HG02938 (cell line): Measurements from ENCODE around the gene TNK1.

Experiments
- ATAC-seq: cut with Tn5 transposase; IDR thresholded peaks from one replicate; pipeline ENCODE4 v1.9.1; 2021; ENCODE audit warnings: mild to moderate bottlenecking, moderate library complexity; ENCODE audit not compliant: unreplicated experiment

TNK1 gene

GRCh38 chr17:7408863-7409262 is 28.0 kb downstream of the TNK1 start:
- ATAC-seq = no peak

GRCh38 chr17:7409716-7410115 is 28.8 kb downstream of the TNK1 start:
- ATAC-seq = no peak

GRCh38 chr17:7410634-7411426 is 29.9 kb downstream of the TNK1 start:
- no peak for ATAC-seq

GRCh38 chr17:7411427-7411750 is 30.5 kb downstream of the TNK1 start:
- ATAC-seq = no peak

- no peak for ATAC-seq
Observed at GRCh38 chr17:7413346-7413985, 32.6 kb downstream of the TNK1 start.

- ATAC-seq = no peak
Observed at GRCh38 chr17:7414837-7415236, 33.9 kb downstream of the TNK1 start.

GRCh38 chr17:7415784-7416183 is 34.9 kb downstream of the TNK1 start:
- ATAC-seq = no peak

- ATAC-seq = no peak
Observed at GRCh38 chr17:7416323-7416722, 35.4 kb downstream of the TNK1 start.

GRCh38 chr17:7417056-7417655 is 36.3 kb downstream of the TNK1 start:
- no peak for ATAC-seq

GRCh38 chr17:7418472-7419152 is 37.7 kb downstream of the TNK1 start:
- ATAC-seq = no peak

- ATAC-seq = no peak
Observed at GRCh38 chr17:7419819-7420610, 39.1 kb downstream of the TNK1 start, which contains the start of gene SPEM1. SPEM1 (plus strand) TSS chr17:7420324; CDS start chr17:7420385, 61 bp downstream.

GRCh38 chr17:7421186-7421585 is 40.3 kb downstream of the TNK1 start:
- no peak for ATAC-seq

GRCh38 chr17:7423679-7424078 is 42.8 kb downstream of the TNK1 start:
- ATAC-seq = no peak

- ATAC-seq = no peak
Observed at GRCh38 chr17:7425316-7425715, 44.4 kb downstream of the TNK1 start, which contains the start of gene SPEM2. SPEM2 (plus strand) TSS chr17:7425616; CDS start chr17:7425689, 73 bp downstream.

- ATAC-seq = no peak
Observed at GRCh38 chr17:7425756-7426155, 44.9 kb downstream of the TNK1 start.

- ATAC-seq = no peak
Observed at GRCh38 chr17:7426203-7426863, 45.4 kb downstream of the TNK1 start.

GRCh38 chr17:7426896-7427489 is 46.1 kb downstream of the TNK1 start:
- no peak for ATAC-seq

- ATAC-seq = no peak
Observed at GRCh38 chr17:7427549-7427948, 46.7 kb downstream of the TNK1 start.

- no peak for ATAC-seq
Observed at GRCh38 chr17:7428557-7428956, 47.7 kb downstream of the TNK1 start, which contains the start of gene SPEM3. SPEM3 (plus strand) TSS chr17:7428857; CDS start chr17:7428903, 46 bp downstream.

- ATAC-seq = no peak
Observed at GRCh38 chr17:7429722-7430121, 48.8 kb downstream of the TNK1 start.
